ENCODE measurements around the gene CRYBB2. TPM values are rescaled to one million over a fixed set of nuclear protein-coding genes. Genes with fewer than 3 reads are reported as not detected.

The CRYBB2 gene
- total RNA-seq, 1 experiment from 2014 or later: not detected

GRCh38 chr22:25221790-25222189, 2.4 kb downstream of the CRYBB2 start:
- no peaks in the 10 kb centered on the region for H3K4me1 ChIP-seq (ENCODE audit: insufficient read depth, low read length)
- H2BK20ac ChIP-seq (ENCODE audit: low read depth, low read length, poor library complexity, severe bottlenecking): no peak overlapping the region
- no CpG with 5 or more reads among the region's 8 CpGs for WGBS (ENCODE audit: extremely low coverage, insufficient read length, low lambda C conversion rate)
- no peaks in the 10 kb centered on the region for H3K9me3 ChIP-seq (ENCODE audit: control insufficient read depth, low read depth, low read length)
- H2BK12ac ChIP-seq (ENCODE audit: insufficient read length, low read depth, low read length): no peak overlapping the region
- no peak overlapping the region for H3K27ac Mint-ChIP-seq
- H4K8ac ChIP-seq (replicated peaks; ENCODE audit: insufficient read length, low read depth, low read length): no peak overlapping the region
- H3K27me3 ChIP-seq (ENCODE audit: insufficient read depth, low read length): no peaks in the 10 kb centered on the region
- no peak overlapping the region for H3K4me3 Mint-ChIP-seq
- H3T11ph ChIP-seq (ENCODE audit: low read length): no peak overlapping the region
- H3K4me2 ChIP-seq (ENCODE audit: insufficient read depth, insufficient read length, low read length): no peak overlapping the region
- H3K27ac ChIP-seq (ENCODE audit: insufficient read length, low read depth, low read length): no peak overlapping the region
- H2BK120ac ChIP-seq (ENCODE audit: low read depth, low read length, poor library complexity, severe bottlenecking): no peak overlapping the region
- H3K4me1 Mint-ChIP-seq: 0 out of 4 replicates have a peak, but pooled peaks cover 0 to 4% of the 10 kb centered on the region in 2 experiments
- H3K27me3 Mint-ChIP-seq (ENCODE audit: low read depth): peaks cover 29% of the 10 kb centered on the region
- H3K36me3 Mint-ChIP-seq (ENCODE audit: insufficient read depth in 1 of 3, low read depth in 3 of 3): no peaks in the 10 kb centered on the region
- H3K4ac ChIP-seq (ENCODE audit: low read depth, low read length): no peak overlapping the region
- no peak overlapping the region for H3K56ac ChIP-seq (ENCODE audit: insufficient read length, low read depth, low read length)
- TF ChIP-seq CTCF (conservative IDR thresholded peaks at IDR 0.05): no peak
- no peak overlapping the region for H3K9ac ChIP-seq (ENCODE audit: extremely low read depth, insufficient read length, low read length)
- H2BK5ac ChIP-seq (ENCODE audit: insufficient read length, low read length): no peak overlapping the region
- H2AFZ ChIP-seq (ENCODE audit: low read length): no peak overlapping the region
- no peak overlapping the region for H3K23ac ChIP-seq (ENCODE audit: insufficient read length, low read depth, low read length)
- no peak overlapping the region for H2BK15ac ChIP-seq (ENCODE audit: low read depth, low read length)
- no peak for DNase-seq
- H4K20me1 ChIP-seq (ENCODE audit: control insufficient read depth, insufficient read depth, insufficient read length): no peaks in the 10 kb centered on the region
- H3K14ac ChIP-seq (ENCODE audit: insufficient read depth, low read length): no peak overlapping the region
- H3K23me2 ChIP-seq (ENCODE audit: insufficient read length, low read depth, low read length, poor library complexity, severe bottlenecking): no peaks in the 10 kb centered on the region
- H3K9me3 Mint-ChIP-seq: peaks cover 0 to under 1% of the 10 kb centered on the region in 2 experiments; a peak in 2 of 5 replicates
- H3K79me2 ChIP-seq (ENCODE audit: insufficient read depth, low read length): no peaks in the 10 kb centered on the region
- H4K5ac ChIP-seq (ENCODE audit: insufficient read length, low read depth, low read length): no peak overlapping the region
- no peak overlapping the region for H3K18ac ChIP-seq (ENCODE audit: insufficient read length, low read depth, low read length)
- H2AK5ac ChIP-seq (ENCODE audit: insufficient read length, low read length): no peak overlapping the region
- H4K91ac ChIP-seq (ENCODE audit: insufficient read length, low read depth, low read length): no peak overlapping the region
- H3K79me1 ChIP-seq (ENCODE audit: insufficient read depth, low read depth, low read length, poor library complexity, severe bottlenecking): no peaks in the 10 kb centered on the region

Measured in H9 (cell line).